ENCODE data around the gene TMEM150B.
A peak's percentile ranks its signal among the peaks of the same experiment; 100 is the strongest.

Gene TMEM150B

DNA sequence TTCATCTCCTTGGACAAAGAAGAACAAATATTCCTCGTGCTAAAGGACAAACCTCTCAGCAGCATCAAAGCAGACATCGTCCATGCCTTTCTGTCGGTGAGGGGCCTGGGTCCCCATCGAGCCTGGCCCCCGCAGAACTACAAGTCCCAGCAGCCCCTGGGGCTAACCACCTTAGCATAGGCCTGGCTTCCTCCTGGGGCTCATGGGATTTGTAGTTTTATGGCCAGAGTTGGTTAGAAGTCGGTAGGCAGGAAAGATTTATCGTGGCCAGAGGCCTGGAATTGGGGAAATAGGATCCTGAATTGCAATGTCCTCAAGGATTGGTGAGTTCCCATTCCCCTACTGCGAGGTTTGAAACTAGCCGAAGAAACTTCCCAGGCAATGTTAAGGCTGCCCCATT, 19.6 kb downstream of the TMEM150B start:
- DNase-seq, result peak in 4 of 5 experiments; percentile 14 to 56 (median 36)

DNA sequence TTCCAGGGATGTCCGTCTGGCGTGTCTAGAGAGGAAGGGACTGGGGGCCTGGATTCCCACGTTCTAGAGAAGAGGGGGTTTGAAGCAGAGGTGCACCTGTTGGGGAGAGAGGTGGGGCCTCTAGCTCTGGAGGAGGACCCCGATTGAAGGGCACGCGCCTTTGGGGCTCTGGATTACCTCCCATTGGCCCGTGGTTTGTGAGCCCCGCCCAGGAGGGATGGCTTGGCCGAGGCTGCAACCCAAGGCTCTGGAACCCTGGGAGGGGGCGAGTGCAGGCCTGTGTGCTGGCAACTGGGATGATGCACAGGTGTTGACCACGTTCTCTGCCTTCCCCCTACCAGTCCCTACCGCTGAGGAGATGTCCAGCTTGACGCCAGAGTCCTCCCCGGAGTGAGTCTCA, 20.2 kb downstream of the TMEM150B start:
- no peak for DNase-seq

DNA sequence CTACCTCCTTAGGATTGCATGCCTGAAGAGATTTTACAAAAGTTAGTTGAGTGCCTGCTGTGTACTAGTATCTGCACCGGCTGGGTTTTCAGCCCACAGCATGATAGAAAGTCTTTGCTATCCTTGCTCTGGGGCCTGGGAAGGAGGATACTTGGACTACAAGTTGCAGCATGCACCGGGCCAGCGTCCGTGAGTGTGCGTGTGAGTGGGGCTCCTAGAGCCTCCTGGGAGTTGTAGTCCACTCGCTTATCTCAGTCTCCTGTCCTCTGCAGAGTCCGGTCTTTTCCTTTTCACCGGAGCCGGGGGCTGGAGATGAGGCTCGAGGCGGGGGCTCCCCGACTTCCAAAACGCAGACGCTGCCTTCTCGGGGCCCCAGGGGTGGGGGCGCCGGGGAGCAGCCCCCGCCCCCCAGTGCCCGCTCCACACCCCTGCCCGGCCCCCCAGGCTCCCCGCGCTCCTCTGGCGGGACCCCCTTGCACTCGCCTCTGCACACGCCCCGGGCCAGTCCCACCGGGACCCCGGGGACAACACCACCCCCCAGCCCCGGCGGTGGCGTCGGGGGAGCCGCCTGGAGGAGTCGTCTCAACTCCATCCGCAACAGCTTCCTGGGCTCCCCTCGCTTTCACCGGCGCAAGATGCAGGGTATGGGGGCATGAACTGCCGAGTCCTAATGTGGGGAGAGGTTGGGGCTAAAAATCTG, 20.7 kb downstream of the TMEM150B start:
- peak in 1 of 5 experiments; percentile 54 for DNase-seq

DNA sequence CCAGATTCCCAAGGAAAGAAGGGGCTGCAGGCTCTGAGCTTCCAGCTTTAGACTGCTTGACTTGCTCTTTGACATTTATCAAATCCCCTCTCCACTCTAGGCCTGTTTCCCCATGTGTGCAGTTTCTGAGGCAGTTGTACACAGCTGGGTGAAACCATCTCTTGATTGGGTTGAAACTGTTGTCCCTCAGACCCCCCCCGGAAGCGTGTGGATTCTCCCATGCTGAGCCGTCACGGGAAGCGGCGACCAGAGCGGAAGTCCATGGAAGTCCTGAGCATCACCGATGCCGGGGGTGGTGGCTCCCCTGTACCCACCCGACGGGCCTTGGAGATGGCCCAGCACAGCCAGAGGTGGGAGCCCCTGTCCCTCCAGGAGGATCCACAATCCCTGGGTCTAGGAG, 21.7 kb downstream of the TMEM150B start:
- no peak for DNase-seq

DNA sequence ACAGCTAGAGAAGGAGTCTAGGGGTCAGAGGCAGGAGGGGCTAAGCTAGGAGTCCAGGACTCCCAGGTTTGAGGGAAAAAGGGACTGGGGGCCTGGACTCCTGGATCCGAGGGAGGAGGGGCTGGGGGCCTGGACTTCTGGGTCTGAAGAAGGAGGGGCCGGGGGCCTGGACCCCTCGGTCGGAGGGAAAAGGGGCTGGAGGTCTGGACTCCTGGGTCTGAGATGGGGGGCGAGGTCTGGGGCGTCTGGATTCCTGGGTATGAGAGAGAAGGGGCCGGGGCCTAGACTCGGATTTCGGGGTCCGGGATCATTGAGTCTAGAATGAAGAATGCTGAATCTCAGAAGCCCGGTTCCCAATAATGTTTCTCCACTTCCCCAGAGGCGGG, 22.8 kb downstream of the TMEM150B start:
- no peak for DNase-seq

DNA sequence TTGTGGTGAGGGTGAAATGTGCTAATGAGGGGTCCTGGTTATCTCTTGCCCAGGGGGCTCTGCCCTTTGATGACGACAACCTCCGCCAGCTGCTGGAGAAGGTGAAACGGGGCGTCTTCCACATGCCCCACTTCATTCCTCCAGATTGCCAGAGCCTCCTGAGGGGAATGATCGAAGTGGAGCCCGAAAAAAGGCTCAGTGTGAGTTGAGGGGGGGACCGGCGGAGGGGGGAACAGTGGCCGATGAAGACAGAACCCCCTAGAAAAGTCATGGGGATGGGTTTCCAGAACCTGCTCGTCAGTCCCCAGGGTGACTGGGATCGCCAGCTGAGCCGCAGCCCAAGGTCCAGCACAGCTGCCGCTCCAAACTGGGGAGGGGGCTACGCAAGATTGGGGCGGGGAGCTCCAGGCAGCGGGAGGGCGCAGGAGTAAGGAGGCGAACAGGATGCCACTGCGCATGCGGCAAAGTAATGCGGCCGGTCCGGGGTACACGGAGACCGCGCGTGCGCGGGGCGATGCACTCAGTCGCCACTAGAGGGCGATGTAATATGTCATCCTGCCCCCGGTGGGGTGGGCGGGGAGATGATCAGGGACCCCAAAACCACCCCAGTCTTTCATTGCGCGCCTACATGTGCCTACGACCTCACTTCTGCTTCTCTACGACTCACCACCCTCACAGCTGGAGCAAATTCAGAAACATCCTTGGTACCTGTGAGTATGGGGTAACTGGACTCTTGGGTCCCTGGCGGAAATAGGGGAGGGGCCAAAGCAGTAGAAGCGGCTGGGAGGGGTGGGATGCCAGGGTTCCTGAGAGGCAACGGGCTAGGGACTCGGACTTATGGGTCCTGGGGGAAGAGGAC, 23.5 kb downstream of the TMEM150B start:
- peak; percentile 85 to 95 (median 90) for DNase-seq

DNA sequence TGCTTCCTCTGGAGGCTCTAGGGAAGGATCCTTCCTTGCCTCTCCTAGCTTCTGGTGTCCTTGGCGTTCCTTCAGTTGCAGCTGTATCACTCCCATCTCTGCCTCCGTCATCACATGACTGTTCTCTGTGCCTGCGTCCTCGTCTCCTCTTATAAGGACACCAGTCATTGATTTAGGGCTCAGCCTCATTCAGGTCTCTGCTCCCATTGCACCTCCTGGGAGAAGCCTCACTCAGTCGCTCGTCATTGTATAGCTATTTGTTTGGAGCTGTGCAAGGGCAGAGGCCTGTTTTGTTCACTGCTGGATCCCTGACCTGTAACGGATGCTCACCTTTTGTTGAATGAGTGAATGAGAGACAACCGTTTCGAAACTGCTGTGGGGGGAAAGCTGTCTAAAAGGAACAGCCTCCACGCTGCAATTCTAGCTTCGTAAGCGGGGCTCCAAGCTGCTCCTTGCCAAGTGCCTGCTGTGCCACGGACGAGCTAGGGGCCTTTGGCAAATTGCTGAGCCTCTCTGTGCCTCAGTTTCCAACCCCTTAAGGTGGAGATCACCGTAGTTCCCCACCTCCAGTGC, 24.2 kb downstream of the TMEM150B start:
- no peak for DNase-seq

DNA sequence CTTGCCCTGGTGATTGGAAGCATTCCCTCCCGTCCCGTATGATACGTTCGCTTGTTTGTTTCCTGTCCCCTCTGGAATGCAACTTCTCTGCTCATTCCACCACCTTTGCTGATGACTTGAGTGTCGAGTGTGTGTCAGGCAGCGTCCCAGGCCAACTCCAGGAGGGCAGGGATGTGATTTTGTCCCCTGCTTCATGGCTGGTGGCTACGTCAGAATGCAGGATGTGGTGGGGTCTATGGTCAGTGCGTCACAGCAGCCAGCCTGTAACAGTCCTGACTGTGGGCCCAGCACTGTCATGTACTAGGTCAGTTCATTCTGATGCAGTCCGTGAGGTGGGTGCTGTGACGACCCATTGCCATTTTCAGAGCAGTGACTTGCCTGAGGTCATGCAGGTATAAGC, 25.1 kb downstream of the TMEM150B start:
- DNase-seq, result no peak

DNA sequence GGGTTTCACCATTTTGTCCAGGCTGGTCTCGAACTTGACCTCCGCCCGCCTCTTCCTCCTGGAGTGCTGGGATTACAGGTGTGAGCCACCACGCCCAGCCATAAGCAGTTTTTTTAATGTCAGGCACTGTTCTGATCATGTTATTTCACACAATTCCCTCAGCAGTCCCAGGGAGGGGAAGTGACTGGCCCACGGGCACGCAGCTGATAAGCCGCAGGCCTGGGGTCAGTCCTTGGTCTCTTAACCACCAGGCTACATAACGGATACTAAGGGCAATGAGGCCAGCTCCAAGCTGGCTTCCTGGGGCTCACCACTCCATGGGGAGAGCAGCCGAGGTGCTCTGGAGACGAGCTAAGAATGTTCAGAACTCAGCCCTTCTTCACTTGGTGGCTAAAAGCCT, 27.9 kb downstream of the TMEM150B start:
- DNase-seq, result no peak

DNA sequence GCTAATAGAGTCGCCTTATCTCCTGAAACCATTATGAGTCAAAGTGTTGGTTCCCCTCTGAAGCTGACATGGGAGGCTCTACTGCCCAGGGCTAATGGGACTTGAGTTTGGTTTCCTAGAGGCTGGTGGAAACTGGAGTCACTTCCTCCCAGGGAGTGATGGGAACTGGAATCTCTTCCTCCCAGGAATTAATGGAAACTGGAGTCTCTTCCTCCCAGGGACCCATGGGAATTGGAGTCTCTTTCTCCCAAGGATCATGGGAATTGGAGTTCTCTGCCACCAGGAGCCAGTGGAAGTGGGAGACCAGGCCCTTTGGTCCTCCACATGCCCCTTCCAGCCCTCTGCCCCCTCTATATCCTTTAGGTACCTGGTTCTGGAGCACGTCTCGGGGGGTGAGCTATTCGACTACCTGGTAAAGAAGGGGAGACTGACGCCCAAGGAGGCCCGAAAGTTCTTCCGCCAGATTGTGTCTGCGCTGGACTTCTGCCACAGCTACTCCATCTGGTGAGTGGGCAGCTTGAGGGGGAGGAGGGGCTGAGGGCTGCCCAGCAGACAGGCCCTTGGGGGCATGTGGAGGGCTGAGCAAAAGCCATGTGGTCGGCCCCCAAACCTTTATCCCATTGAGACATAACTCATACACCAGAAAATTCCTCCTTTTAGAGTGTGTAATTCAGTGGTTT, 35.9 kb downstream of the TMEM150B start:
- no peak for DNase-seq

DNA sequence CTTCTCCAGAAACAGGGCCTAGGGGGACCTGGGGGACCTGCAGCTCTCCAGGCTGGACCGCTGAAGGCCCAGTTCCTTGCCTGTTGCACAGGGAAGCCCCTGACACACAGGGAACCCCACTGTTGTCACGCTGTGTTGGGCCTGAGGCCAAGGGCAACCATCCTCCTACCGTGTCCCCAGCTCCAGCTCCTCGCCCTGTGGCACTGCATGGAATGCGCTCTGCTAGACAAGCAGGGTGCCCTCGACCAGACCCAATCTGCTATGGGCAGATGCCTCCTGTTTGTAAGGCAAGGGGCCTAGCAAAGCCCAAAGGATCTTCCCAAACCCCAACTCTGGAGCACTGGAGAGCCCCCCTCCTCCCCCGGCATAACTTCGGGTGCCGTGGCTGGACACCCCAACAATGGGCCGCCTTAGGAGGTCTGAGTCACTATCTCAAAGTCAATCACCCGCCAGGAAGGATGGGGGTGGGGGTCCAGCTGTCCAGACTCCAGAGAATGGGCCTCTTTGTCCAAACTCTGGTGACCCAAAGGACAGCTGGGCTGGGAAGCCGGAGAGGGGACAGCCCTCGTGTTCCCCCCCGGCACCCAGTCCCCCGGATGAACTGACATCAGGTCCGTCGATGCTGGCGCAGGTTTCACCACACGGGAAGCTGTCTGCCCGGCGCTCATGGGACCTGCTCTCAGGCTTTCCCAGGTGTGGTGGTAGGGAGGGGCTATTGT, 37.6 kb downstream of the TMEM150B start:
- DNase-seq, result no peak

DNA sequence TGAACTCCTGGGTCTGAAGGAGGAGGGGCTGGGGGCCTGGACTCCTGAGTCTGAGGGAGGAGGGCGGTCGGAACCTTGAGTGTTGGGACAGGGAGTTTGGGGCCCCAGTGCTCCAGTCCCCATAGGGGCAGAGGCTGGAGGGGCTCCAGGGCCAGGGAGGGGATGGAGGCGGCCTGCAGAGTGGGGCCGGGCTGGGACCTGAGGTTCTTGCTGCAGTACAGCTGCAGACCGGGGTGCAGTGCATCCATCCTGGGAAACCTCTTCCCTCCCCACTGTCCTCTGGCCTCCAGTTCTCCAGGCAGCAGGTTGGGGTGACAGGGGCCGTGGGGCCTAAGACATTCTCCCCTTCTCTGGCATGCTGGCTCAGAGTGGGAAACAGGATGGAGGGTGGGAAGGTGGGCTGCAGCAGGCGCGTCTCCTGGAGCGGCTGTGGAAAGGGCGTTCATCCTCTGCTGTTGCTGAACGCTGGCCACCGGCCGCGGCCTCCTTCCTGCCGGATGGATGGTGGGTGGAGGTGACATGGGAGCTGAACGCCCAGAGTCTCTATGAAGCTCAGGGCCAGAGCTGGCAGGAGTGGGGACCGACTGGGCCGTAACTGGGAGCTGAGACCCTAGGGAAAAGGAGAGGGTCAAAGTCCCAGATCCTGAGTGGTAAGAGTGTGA, 39.8 kb downstream of the TMEM150B start:
- DNase-seq, result no peak

DNA sequence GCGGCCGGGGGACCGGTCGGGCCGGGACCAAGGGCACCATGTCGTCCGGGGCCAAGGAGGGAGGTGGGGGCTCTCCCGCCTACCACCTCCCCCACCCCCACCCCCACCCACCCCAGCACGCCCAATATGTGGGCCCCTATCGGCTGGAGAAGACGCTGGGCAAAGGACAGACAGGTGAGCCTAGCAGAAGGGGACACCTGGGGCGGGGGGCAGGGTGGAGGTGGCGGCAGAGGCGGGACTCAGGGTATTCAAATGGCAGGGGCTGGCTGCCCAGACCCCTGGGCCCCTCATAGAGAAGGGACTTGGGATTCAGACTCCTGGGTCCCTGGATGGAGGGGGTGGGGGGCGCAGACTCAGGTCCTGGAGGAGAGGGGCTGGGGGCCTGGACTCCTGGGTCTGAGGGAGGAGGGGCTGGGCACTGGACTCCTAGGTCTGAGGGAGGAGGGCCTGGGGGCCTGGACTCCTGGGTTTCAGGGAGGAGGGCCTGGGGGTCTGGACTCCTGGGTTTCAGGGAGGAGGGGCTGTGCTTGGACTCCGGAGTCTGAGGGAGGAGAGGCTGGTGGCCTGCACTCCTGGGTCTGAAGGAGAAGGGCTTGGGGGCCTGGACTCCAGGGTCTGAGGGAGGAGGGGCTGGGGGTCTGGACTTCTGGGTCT, 40.6 kb downstream of the TMEM150B start:
- no peak for DNase-seq

DNA sequence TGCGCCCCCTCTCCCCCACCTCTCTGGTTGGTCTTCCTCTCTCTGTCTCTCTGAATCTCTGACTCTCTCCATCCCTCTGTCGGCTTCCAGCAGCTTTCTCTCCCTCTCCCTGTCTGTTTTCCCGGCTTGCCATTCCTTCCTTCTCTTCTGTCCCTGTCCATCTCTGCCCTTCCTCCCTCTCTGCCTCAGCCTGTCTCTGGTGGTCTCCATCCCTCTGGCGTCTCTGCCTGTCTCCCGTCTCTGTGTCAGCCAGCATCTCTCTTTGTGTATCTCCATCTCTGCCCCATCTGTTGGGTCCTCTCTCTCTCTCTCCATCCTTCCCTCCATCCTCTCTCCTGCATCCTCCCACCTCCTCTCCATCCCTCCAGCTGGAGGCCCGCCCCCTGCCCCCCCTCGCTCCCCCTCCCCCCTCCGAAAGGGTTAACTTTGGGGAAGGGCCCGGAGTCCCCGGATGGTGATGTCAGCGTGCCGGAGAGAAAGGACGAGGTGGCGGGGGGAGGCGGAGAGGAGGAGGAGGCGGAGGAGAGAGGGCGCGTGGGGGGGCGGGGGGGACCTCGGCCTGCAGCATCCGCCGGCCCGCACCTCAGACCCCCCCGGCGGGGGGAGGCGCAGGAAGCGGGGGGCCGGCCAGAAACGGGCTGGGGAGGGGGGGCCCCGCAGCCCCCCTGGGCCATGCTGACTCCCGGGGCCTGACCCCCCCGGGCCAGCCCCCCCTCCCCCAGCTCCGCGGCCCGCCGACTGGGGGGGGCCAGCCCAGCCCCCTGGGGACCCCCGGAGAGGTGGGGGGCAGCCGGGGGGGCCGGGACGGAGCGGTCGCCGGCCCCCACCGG, 41.4 kb downstream of the TMEM150B start, which contains the start of gene BRSK1:
BRSK1 (plus strand) TSS at position 450 of the 830 bp plus-strand sequence. CDS start 446 bp downstream, outside the sequence.
- peak in 2 of 5 experiments; percentile 28 to 78 for DNase-seq

DNA sequence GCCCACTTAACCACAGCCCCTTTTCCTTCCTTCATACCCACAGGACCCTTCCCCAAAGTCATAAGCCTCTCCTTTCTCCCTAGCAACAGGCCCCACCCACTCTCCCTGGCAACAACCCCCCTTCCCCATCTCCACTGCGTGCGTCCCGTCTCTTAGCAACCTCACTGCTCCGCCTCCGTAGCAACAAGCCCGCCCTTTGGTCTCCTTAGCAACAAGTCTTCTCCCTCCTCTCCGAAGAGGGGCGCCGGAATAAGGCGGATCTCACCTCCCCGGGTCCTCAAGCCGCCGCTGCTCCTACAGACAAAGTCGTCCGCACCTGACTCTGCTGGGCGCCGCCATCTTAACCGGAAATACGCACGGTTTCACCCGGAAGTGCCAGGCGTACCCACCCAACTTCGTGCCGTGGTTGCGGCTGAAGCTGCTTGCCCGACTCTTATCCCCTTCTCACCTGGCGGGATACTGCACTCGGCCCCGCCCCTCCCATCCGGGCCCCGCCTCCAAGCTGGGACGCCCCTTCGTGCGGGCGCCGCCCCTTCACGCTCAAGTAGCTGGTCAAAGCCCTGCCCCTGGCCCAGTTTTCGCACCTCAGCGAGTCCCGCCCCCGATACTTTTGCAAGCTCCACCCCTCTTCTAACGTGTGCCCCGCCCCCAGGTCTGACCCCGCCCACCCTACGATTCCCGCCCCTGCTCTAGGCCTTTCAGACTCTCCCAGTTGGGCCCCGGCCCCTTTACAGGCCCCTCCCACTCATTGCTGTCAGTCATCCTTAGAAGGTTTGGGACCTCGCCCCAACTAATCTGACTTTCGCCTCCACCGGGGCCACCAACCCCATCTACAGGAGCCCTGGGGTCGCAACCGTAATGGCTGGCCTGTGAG, 45.1 kb downstream of the TMEM150B start, which contains the start of gene HSPBP1:
HSPBP1 (minus strand) TSS at position 341 of the 874 bp plus-strand sequence. CDS start 502 bp downstream, outside the sequence.
- peak; percentile 88 to 98 (median 93) for DNase-seq

DNA sequence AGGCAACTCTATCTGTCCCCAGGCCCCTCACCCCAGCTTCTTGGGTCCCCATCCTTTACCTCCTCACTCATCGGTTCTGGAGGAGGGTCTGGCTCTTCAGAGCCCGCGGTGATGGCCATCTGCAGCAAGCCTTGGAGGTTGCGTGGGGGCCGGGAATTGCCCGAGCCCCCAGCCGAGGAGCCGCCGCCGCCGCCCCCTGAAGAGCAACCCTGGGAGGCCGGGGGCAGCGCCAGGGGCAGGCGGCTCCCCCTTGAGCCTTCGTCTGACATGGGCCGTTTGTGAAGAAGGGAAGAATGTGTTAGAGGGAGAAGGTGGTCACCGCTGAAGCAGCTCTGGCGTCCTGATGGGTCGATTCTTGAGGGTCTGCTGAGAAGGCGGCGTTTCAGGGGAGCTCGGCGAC, 45.8 kb downstream of the TMEM150B start:
- no peak for DNase-seq

DNA sequence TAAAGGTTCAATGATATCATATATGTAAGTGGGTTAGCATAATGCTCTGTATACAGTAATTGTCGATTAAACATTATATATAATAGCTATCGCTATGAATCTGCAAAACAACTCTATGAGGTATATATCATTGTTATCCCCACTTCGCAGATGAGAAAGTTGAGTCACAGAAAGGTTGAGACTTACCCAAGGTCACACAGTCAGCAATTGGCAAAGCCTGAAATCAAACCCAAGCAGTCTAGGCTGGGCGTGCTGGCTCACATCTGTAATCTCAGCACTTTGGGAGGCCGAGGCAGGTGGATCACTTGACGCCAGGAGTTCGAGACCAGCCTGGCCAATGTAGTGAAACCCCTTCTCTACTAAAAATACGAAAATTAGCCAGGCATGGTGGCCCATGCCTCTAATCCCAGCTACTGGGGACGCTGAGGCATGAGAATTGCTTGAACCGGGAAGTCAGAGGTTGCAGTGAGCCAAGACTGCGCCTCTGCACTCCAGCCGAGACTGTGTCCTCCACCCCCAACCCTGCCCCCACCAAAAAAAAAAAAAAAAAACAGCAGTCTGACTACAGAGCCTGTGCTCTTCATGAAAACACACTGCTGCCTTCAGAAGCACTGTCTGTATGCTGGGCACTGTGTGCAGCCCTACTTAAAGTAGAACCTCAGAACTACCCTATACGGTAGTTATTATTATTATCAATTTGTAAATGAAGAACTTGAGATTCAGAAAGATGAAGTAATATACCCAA, 46.6 kb downstream of the TMEM150B start:
- no peak for DNase-seq

DNA sequence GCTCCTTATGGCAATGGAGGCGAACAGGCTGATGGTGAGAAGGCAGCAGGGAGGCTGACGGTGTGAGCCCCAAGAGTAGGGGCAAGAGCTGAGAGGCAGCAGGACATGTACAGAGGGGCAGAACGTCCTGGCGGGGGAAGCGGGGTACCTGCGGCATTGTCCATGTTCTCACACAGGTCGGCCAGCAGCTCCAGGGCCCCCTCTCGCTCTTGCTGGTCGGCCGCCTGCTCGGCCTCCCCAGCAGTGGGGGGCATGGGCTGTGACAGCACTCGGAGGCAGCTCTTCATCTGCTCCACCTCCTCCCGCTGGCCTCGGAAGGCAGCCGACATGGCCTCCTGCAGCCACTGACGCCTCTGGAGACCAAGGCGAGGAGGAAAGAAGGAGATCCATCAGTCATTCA, 47.6 kb downstream of the TMEM150B start:
- no peak for DNase-seq
